Keratinocyte (primary cell): ENCODE measurements around the gene LRCH3. TPM values are rescaled to one million over a fixed set of nuclear protein-coding genes. Genes with fewer than 3 reads are reported as not detected.

Experiments used
- DNase-seq: peaks from one replicate; pipeline ENCODE4 v3.0.0-alpha.2; 2011; ENCODE audit warnings: low read depth, missing footprints, low spot score
- FAIRE-seq: peaks from 2 replicates; lab custom pipeline; 2011; peaks lifted over from hg19 to GRCh38; lab: Jason Lieb, UNC
- H2AFZ ChIP-seq: 2 replicates; pipeline ENCODE4 v1.6.0; 2012; ENCODE audit warnings: low read length, control low read depth, inconsistent platforms; ENCODE audit not compliant: control insufficient read depth
- H3K27ac ChIP-seq: 2 replicates; pipeline ENCODE4 v1.5.1; 2011; ENCODE audit warnings: low read length; ENCODE audit not compliant: control insufficient read depth, insufficient read depth
- H3K27me3 ChIP-seq: 3 replicates; pipeline ENCODE4 v1.6.0; 2011; ENCODE audit warnings: low read length; ENCODE audit not compliant: control insufficient read depth, insufficient read depth; ENCODE audit errors: extremely low read depth
- H3K36me3 ChIP-seq, 2 experiments: 2 replicates in 1 of 2; 3 replicates in 1 of 2; pipeline ENCODE4 v1.5.1; 2011; ENCODE audit warnings: low read length in 2 of 2, mild to moderate bottlenecking in 1 of 2; ENCODE audit not compliant: control insufficient read depth in 2 of 2, insufficient read depth in 2 of 2; ENCODE audit errors: extremely low read depth in 1 of 2
- H3K4me1 ChIP-seq: 3 replicates; pipeline ENCODE4 v1.5.1; 2011; ENCODE audit warnings: low read length; ENCODE audit not compliant: control insufficient read depth, insufficient read depth; ENCODE audit errors: extremely low read depth
- H3K4me2 ChIP-seq: 3 replicates; pipeline ENCODE4 v1.6.0; 2011; ENCODE audit warnings: low read depth, low read length; ENCODE audit not compliant: control insufficient read depth, insufficient read depth; ENCODE audit errors: extremely low read depth
- H3K4me3 ChIP-seq, 3 experiments: fragments of 200-600 bp in 1 of 3; sonication (generic) in 1 of 3; 2 replicates in 2 of 3; 3 replicates in 1 of 3; pipeline ENCODE4 v1.5.1; 2011 to 2016; ENCODE audit warnings: low read length in 3 of 3, mild to moderate bottlenecking in 3 of 3, control low read depth in 2 of 3, inconsistent platforms in 1 of 3, low read depth in 1 of 3, mixed read lengths in 1 of 3, mixed run types in 1 of 3, moderate library complexity in 1 of 3; ENCODE audit not compliant: control insufficient read depth in 2 of 3, insufficient read depth in 2 of 3; ENCODE audit errors: extremely low read depth in 1 of 3
- H3K79me2 ChIP-seq: 2 replicates; pipeline ENCODE4 v1.6.0; 2012; ENCODE audit warnings: low read length; ENCODE audit not compliant: control insufficient read depth, insufficient read depth
- H3K9ac ChIP-seq: 3 replicates; pipeline ENCODE4 v1.6.0; 2011; ENCODE audit warnings: low read length; ENCODE audit not compliant: control insufficient read depth, insufficient read depth; ENCODE audit errors: extremely low read depth
- H3K9me1 ChIP-seq: 3 replicates; pipeline ENCODE4 v1.6.0; 2011; ENCODE audit warnings: low read length; ENCODE audit not compliant: control insufficient read depth, insufficient read depth; ENCODE audit errors: extremely low read depth
- H3K9me3 ChIP-seq: 2 replicates; pipeline ENCODE4 v1.5.1; 2012; ENCODE audit warnings: low read depth, low read length; ENCODE audit not compliant: control insufficient read depth
- H4K20me1 ChIP-seq: 3 replicates; pipeline ENCODE4 v1.6.0; 2011; ENCODE audit warnings: low read length; ENCODE audit not compliant: control insufficient read depth, insufficient read depth; ENCODE audit errors: extremely low read depth
- EZH2 ChIP-seq: IDR thresholded peaks from one replicate; pipeline ENCODE4 v1.6.1; 2012; ENCODE audit warnings: inconsistent platforms, mild to moderate bottlenecking, low read length, moderate library complexity
- dilution Hi-C: fragments of 300-500 bp; cut with MboI; formaldehyde crosslinking; loops from one replicate; pipeline ENCODE4 v1.7.0; 2020; ENCODE audit warnings: low sequenced_read_pairs; ENCODE audit not compliant: extremely low pct_ligation_motif_present
- polyA plus RNA-seq, 5 experiments: library from polyadenylated mRNA; depleted of rRNA in 3 of 5; stranded (reverse) in 3 of 5; stranded (forward) in 1 of 5; unstranded in 1 of 5; fragments of >200 nt; gene quantifications; 1 replicate in 1 of 5; 2 replicates in 3 of 5; 3 replicates in 1 of 5; pipeline versions ENCODE4 v1.2.1 to v1.2.3, GENCODE V29; 2011 to 2012; ENCODE audit warnings: missing spikeins in 2 of 5, low read depth in 1 of 5, low replicate concordance in 1 of 5
- TF ChIP-seq, protein P1 (sequence below), 3 experiments: IDR thresholded peaks in 1 of 3; conservative IDR thresholded peaks in 1 of 3; optimal IDR thresholded peaks in 1 of 3; 2 replicates in 2 of 3; 3 replicates in 1 of 3; pipeline versions ENCODE3 to v1.5.1; 2011; ENCODE audit warnings: low read length in 3 of 3, mild to moderate bottlenecking in 3 of 3, moderate library complexity in 2 of 3, control low read depth in 1 of 3, inconsistent platforms in 1 of 3; ENCODE audit not compliant: insufficient read depth in 2 of 3; ENCODE audit errors: extremely low read depth in 1 of 3

LRCH3 gene
- polyA plus RNA-seq, 1 donor (not counting 4 experiments of a cell fraction or from before 2014, with no cell fraction given): 50.2 TPM

DNA sequence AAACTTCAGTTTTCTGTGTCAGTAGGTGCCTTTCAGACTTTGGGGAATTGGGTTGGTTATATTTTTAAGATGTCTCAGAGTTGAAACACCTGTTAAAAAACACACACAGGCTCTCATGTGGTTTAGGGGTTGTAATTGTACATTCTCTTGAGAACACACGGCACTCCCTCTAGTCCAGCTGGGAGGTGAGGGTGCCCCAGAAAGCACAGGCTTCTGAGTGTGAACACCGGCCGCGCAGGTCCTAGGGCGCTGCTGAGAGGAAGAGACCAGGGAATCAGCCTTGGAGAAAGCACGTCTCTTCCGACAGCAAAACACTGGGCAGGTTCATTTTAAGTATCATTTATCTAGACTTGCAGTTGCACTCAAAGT is 90.9 kb downstream of the LRCH3 start:
- no peaks in the 10 kb centered on the region for H3K9me1 ChIP-seq
- H3K27me3 ChIP-seq: no peaks in the 10 kb centered on the region
- no peaks in the 10 kb centered on the region for H3K79me2 ChIP-seq
- dilution Hi-C loops: no loop called here
- H3K9ac ChIP-seq: no peak overlapping the region
- TF ChIP-seq, protein P1, sequence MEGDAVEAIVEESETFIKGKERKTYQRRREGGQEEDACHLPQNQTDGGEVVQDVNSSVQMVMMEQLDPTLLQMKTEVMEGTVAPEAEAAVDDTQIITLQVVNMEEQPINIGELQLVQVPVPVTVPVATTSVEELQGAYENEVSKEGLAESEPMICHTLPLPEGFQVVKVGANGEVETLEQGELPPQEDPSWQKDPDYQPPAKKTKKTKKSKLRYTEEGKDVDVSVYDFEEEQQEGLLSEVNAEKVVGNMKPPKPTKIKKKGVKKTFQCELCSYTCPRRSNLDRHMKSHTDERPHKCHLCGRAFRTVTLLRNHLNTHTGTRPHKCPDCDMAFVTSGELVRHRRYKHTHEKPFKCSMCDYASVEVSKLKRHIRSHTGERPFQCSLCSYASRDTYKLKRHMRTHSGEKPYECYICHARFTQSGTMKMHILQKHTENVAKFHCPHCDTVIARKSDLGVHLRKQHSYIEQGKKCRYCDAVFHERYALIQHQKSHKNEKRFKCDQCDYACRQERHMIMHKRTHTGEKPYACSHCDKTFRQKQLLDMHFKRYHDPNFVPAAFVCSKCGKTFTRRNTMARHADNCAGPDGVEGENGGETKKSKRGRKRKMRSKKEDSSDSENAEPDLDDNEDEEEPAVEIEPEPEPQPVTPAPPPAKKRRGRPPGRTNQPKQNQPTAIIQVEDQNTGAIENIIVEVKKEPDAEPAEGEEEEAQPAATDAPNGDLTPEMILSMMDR (optimal IDR thresholded peaks at IDR 0.05 in 1 of 3, IDR thresholded peaks at IDR 0.05 in 1 of 3, conservative IDR thresholded peaks at IDR 0.05 in 1 of 3; ENCODE audit: extremely low read depth in 1 of 3, insufficient read depth in 2 of 3, low read length in 3 of 3): no peak
- no peak for TF ChIP-seq EZH2
- H3K4me3 ChIP-seq: no peak overlapping the region
- H3K9me3 ChIP-seq: no peaks in the 10 kb centered on the region
- no peaks in the 10 kb centered on the region for H3K4me1 ChIP-seq
- H3K27ac ChIP-seq: no peak overlapping the region
- FAIRE-seq: no peak
- no peak overlapping the region for H2AFZ ChIP-seq
- H4K20me1 ChIP-seq: no peaks in the 10 kb centered on the region
- peaks cover 9 to 14% of the 10 kb centered on the region in 2 experiments for H3K36me3 ChIP-seq
- no peak overlapping the region for H3K4me2 ChIP-seq
- no peak for DNase-seq

DNA sequence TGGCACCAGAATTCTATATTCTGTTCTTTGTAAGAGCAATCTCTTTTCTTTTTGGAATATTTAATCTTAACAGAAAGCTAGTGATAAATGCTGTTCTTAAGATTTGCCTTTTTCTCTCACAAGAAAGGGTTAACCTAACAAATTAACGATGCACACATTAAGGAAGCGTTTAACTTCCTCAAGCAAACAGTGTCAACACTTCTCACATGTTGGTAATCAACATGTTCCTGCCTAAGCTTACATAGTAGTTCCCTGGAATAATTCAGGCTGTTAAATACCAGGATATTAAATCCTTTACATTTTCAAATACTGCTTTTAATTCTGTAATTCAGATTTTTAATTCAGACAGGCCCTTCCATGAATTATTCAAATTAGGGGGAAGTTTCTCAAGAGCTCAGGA is 91.5 kb downstream of the LRCH3 start:
- no peak for FAIRE-seq
- Histone ChIP-seq H3K9ac (no peak overlapping the region), H3K4me1 (no peaks in the 10 kb centered on the region), H2AFZ (no peak overlapping the region), H3K4me2 (no peak overlapping the region), H4K20me1 (no peaks in the 10 kb centered on the region), H3K9me1 (no peaks in the 10 kb centered on the region), H3K27ac (no peak overlapping the region), H3K36me3 (peaks cover 9 to 14% of the 10 kb centered on the region in 2 experiments), H3K27me3 (no peaks in the 10 kb centered on the region), H3K4me3 (no peak overlapping the region), H3K9me3 (no peaks in the 10 kb centered on the region), H3K79me2 (no peaks in the 10 kb centered on the region)
- DNase-seq: no peak
- no peak for TF ChIP-seq EZH2
- TF ChIP-seq, protein P1 (optimal IDR thresholded peaks at IDR 0.05 in 1 of 3, IDR thresholded peaks at IDR 0.05 in 1 of 3, conservative IDR thresholded peaks at IDR 0.05 in 1 of 3; ENCODE audit: extremely low read depth in 1 of 3, insufficient read depth in 2 of 3, low read length in 3 of 3): no peak
- dilution Hi-C loops: no loop called here
